ENCODE data around the gene EGFR. TPM values are rescaled to one million over a fixed set of nuclear protein-coding genes. Genes with fewer than 3 reads are reported as not detected.

Gene EGFR
- total RNA-seq: 100 to 1,000 TPM in 1 of 6 experiments, 10 to 100 TPM in 5; 59.3 to 127 (median 93.7) TPM
- long read RNA-seq, partial matches to known transcripts: 4 of 13 reads
- long read RNA-seq, other reads (novel, unspliced or antisense): 8 of 13 reads

DNA sequence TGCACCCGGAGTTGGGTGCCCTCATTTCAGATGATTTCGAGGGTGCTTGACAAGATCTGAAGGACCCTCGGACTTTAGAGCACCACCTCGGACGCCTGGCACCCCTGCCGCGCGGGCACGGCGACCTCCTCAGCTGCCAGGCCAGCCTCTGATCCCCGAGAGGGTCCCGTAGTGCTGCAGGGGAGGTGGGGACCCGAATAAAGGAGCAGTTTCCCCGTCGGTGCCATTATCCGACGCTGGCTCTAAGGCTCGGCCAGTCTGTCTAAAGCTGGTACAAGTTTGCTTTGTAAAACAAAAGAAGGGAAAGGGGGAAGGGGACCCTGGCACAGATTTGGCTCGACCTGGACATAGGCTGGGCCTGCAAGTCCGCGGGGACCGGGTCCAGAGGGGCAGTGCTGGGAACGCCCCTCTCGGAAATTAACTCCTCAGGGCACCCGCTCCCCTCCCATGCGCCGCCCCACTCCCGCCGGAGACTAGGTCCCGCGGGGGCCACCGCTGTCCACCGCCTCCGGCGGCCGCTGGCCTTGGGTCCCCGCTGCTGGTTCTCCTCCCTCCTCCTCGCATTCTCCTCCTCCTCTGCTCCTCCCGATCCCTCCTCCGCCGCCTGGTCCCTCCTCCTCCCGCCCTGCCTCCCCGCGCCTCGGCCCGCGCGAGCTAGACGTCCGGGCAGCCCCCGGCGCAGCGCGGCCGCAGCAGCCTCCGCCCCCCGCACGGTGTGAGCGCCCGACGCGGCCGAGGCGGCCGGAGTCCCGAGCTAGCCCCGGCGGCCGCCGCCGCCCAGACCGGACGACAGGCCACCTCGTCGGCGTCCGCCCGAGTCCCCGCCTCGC is at the start of gene EGFR:
Gene EGFR, plus strand, starts transcription at position 657 of the 830 bp plus-strand sequence. CDS start 261 bp downstream, outside the sequence.
- H3K4me3 ChIP-seq: peak within 1 kb of the TSS; percentile 66 to 82 (median 79)
- peaks cover 0 to 8% (median 0%) of the 10 kb centered on the region in 4 donors for H3K4me1 ChIP-seq
- H3K9me3 ChIP-seq: no peaks in the 10 kb centered on the region
- DNase-seq (peak; percentile 91 to 96 (median 95)), ATAC-seq (peak; percentile 75 to 88 (median 82))
- H3K27me3 ChIP-seq: no peaks in the 10 kb centered on the region
- H3K36me3 ChIP-seq: no peaks in the 10 kb centered on the region
- TF ChIP-seq, protein P1, sequence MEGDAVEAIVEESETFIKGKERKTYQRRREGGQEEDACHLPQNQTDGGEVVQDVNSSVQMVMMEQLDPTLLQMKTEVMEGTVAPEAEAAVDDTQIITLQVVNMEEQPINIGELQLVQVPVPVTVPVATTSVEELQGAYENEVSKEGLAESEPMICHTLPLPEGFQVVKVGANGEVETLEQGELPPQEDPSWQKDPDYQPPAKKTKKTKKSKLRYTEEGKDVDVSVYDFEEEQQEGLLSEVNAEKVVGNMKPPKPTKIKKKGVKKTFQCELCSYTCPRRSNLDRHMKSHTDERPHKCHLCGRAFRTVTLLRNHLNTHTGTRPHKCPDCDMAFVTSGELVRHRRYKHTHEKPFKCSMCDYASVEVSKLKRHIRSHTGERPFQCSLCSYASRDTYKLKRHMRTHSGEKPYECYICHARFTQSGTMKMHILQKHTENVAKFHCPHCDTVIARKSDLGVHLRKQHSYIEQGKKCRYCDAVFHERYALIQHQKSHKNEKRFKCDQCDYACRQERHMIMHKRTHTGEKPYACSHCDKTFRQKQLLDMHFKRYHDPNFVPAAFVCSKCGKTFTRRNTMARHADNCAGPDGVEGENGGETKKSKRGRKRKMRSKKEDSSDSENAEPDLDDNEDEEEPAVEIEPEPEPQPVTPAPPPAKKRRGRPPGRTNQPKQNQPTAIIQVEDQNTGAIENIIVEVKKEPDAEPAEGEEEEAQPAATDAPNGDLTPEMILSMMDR (IDR thresholded peaks at IDR 0.05): no peak
- TF ChIP-seq POLR2A (IDR thresholded peaks at IDR 0.05): peak; percentile 96
- intact Hi-C loops (cut with DNase I): no loop called here
- 2% methylated on average over 22 of the region's 80 CpGs for WGBS (ENCODE audit: insufficient coverage, low coverage, low lambda C conversion rate, missing lambda C conversion rate)
- peak within 1 kb of the TSS; percentile 94 to 99 (median 98) for H3K27ac ChIP-seq

DNA sequence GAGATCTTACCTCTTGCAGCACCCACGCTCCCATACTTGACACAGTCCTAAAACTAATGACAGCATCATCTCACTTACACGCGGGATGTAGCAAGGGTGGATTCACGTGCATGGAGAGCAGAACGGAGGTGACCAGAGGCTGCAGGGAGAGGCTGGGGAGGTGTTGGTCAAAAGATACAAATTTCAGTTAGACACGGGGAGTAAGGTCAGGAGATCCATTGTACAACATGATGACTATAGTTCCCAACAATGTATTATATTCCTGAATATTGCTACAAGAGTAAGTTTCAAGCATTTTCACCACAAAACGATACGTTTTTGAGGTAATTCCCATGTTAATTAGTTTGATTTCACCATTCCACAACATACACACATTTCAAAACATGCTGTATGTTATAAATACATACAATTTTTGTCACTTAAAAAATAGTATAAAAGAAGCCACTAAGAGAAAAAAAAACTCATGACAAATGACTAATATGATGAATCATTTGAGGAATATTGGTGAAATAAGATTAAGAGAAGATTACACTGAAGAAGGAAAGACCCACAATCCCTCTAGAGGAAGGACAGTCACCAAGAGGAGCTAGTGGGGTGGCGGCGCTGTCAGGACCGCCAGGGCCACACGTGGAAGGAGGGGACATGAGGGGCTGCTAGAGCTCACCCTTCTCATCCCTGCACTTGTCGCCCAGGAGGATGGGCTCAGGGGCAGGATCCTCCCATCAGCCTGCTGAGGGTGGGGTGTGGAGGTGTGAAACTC is 49.4 kb upstream of the EGFR start:
- no peaks in the 10 kb centered on the region for H3K4me1 ChIP-seq
- H3K27me3 ChIP-seq: no peaks in the 10 kb centered on the region
- DNase-seq: no peak
- 61% methylated on average over 10 of the region's 13 CpGs for WGBS (ENCODE audit: insufficient coverage, low coverage, low lambda C conversion rate, missing lambda C conversion rate)
- H3K9me3 ChIP-seq: no peaks in the 10 kb centered on the region
- H3K4me3 ChIP-seq: no peak overlapping the region
- intact Hi-C loops (cut with DNase I): no loop called here
- no peak for ATAC-seq
- no peak for TF ChIP-seq POLR2A (IDR thresholded peaks at IDR 0.05)
- TF ChIP-seq, protein P1 (IDR thresholded peaks at IDR 0.05): no peak
- H3K27ac ChIP-seq: no peak overlapping the region
- no peaks in the 10 kb centered on the region for H3K36me3 ChIP-seq

DNA sequence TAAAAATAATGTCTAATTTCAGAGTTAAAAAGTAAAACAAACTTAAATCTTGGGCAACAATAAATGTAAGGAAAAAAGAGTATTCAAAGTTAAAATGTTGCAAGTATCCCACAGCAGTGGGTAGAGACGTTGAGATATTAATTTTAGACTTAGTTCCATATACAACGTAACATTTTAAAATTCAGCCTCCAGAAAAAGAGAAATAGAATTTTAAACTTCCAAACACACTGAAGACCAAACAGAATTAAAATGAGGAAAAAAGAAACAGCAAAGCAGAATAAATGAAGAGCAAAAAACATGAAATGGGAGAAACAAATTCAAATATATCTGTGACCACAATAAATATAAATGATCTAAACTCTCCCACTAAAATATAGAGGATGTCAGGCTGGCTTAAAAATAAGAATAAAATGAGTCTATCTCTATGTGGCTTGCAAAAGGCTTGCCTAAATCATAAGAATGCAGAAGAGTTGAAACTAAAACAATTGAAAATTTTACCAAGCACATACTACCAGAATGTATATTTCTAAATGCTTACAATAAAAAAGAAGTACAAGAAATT is 46.0 kb upstream of the EGFR start:
- Histone ChIP-seq H3K36me3 (no peaks in the 10 kb centered on the region), H3K4me1 (no peaks in the 10 kb centered on the region), H3K27ac (no peak overlapping the region), H3K27me3 (no peaks in the 10 kb centered on the region), H3K9me3 (no peaks in the 10 kb centered on the region), H3K4me3 (no peak overlapping the region)
- TF ChIP-seq, protein P1 (IDR thresholded peaks at IDR 0.05): no peak
- no peak for TF ChIP-seq POLR2A (IDR thresholded peaks at IDR 0.05)
- DNase-seq: no peak
- no peak for ATAC-seq
- 66% methylated on average over 2 of the region's 2 CpGs for WGBS (ENCODE audit: insufficient coverage, low coverage, low lambda C conversion rate, missing lambda C conversion rate)
- intact Hi-C loops (cut with DNase I): no loop called here

DNA sequence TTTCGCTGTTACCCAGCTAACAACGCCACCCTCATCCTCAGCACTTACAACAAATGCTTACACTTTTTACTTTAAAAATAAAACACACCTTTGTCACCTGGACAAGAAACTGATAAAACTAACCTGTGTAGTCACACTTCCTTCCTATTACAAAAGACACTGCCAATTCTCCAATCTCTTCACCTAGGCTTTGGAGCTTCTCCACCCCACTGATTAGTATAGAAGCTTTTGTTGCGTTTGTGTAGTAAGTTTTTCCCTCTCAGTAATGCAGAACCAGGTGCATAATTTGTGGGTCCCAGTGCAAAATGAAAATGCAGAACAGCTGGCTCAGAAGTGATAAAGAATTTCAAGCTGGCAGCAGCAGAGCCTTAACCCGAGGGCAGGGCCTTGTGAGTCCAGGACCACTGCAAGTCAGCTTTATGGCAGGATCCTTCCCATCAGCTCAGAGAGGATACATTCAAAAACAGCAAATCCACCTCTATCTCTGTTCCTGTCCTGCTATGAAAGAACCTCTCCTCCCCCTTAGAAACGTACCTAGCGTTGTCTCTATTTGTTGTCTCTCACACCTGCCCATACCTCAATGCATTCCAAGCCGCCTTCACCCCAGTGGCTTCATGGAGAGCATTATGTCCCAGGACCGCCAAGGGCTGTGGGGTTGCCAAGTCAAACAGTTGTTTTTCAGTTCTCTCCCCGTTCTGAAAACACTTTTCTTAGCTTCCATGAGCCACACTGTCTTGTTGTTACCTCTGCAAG is 40.3 kb upstream of the EGFR start:
- no peak for DNase-seq
- Histone ChIP-seq H3K27me3 (no peaks in the 10 kb centered on the region), H3K4me1 (no peaks in the 10 kb centered on the region), H3K27ac (no peak overlapping the region), H3K36me3 (no peaks in the 10 kb centered on the region), H3K9me3 (no peaks in the 10 kb centered on the region), H3K4me3 (no peak overlapping the region)
- WGBS (ENCODE audit: insufficient coverage, low coverage, low lambda C conversion rate, missing lambda C conversion rate): 80% methylated on average over 8 of the region's 9 CpGs
- intact Hi-C loops (cut with DNase I): no loop called here
- no peak for TF ChIP-seq POLR2A (IDR thresholded peaks at IDR 0.05)
- TF ChIP-seq, protein P1 (IDR thresholded peaks at IDR 0.05): no peak
- ATAC-seq: no peak

All from right lobe of liver (tissue), 6 donors.